Activated naive CD8-positive, alpha-beta T cell treated with anti-CD3 and anti-CD28 coated beads, Interleukin-2, amount 50 U/mL, for 16 hours (primary cell): ENCODE results near the gene ORC1.
A peak's percentile ranks its signal among the peaks of the same experiment; 100 is the strongest.
"Not testable (repeated sequence)": the region's sequence is repeated elsewhere in the genome, so short reads cannot be mapped to it uniquely, and the experiment has no call there.

Experiments used
- DNase-seq: peaks from one replicate; pipeline ENCODE4 v3.0.0-alpha.2; 2020; ENCODE audit warnings: low read depth, low spot score

The ORC1 gene

DNA sequence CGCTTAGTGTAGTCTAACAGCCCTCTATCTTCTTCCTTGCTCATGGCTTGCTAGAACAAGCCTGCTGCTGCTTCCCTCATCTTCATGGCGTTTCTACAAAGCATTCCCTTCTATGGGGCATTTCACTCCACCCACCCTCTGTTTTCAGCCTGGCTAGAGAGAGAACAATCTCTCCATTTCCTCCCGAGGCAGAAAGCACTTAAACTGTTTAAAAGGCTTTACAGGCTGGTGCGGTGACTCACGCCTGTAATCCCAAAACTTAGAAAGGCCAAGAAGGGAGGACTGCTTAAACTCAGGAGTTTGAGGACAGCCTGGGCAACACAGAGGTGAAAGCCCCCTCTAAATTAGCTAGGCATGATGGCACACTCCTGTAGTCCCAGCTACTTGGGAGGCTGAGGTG is 17.8 kb downstream of the ORC1 start:
- DNase-seq = no peak

- no peak for DNase-seq
Observed at GRCh38 chr1:52385376-52385775, 18.8 kb downstream of the ORC1 start.

DNA sequence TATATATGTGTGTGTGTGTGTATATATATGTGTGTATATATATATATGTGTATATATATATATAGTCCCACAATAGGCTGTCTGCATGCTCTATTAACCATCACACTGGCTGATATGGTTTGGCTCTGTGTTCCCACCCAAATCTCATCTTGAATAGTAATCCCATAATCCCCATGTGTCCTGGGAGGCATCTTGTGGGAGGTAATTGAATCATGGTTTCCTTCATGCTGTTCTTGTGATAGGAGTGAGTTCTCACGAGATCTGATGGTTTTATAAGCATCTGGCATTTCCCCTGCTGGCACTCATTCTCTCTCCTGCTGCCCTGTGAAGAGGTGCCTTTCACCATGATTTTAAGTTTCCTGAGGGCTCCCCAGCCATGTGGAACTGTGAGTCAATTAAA is 34.4 kb downstream of the ORC1 start:
- DNase-seq = not testable (repeated sequence)

DNA sequence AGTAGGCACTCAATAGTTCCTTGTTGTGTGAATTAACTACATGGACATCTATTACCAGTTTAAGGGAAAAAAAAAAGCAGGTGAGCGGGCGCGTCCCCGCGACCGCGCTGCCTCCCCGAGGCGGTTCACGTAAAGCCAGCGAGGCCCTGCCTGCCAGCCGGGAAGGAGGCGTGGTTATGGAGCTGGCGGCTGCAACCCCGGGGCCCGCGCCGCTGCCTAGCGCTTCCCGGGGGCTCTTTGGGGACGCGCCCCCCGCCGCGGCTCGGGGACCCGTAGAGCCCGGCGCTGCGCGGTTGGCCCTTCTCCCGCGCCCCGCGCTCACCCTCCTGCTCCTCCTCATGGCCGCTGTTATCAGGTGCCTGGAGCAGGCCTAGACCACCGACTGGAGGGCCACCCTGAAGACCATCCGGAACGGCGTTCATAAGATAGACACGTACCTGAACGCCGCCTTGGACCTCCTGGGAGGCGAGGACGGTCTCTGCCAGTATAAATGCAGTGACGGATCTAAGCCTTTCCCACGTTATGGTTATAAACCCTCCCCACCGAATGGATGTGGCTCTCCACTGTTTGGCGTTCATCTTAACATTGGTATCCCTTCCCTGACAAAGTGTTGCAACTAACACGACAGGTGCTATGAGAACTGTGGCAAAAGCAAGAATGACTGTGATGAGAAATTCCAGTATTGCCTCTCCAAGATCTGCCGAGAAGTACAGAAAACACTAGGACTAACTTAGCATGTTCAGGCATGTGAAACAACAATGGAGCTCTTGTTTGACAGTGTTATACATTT is 35.6 kb downstream of the ORC1 start:
- peak; percentile 22 for DNase-seq

- DNase-seq = no peak
Observed at GRCh38 chr1:52367272-52367671, 37.0 kb downstream of the ORC1 start.

GRCh38 chr1:52366517-52366827 is 37.8 kb downstream of the ORC1 start:
- DNase-seq = no peak

DNA sequence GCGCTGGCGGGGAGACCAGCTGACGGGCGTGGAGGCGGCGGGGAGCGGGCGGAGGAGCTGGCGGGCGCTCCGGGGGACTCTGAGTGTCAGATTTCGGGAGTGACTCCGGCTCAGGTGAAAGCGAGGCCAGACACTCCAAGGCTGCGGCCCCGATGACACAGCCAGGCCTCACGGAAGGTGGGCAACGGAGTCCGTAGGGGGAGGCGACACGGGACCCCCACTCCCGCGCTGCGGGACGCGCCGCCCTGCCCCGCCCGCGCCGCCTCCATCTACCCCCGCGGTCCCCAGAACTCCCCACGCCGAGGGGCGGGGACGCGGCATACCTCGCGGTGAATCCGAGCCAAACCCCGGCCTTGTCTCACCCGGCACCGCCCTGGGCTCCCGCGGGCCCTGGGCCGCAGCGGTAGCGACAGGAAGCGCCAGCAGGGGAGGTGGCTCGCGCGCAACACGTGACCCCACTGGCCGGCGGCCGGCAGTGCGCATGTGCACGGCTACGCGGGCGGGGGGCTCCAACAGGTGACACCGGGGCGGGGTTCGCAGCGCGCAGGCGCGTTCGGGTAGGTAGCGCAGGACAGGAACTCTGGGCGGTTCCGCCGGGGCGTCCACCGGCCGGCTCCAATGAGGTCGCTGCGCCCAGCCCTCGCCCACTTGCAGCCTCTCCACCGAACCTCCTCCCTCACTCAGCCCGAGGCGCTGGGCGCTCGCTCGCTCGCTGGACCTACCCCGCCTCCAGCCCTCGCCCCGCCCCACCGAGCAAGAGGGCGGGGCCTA is 38.3 kb downstream of the ORC1 start, which contains the start of gene CC2D1B:
Gene CC2D1B, minus strand, starts transcription at position 460 of the 771 bp plus-strand sequence. CDS start 1,585 bp downstream, outside the sequence.
- DNase-seq = peak; percentile 99

DNA sequence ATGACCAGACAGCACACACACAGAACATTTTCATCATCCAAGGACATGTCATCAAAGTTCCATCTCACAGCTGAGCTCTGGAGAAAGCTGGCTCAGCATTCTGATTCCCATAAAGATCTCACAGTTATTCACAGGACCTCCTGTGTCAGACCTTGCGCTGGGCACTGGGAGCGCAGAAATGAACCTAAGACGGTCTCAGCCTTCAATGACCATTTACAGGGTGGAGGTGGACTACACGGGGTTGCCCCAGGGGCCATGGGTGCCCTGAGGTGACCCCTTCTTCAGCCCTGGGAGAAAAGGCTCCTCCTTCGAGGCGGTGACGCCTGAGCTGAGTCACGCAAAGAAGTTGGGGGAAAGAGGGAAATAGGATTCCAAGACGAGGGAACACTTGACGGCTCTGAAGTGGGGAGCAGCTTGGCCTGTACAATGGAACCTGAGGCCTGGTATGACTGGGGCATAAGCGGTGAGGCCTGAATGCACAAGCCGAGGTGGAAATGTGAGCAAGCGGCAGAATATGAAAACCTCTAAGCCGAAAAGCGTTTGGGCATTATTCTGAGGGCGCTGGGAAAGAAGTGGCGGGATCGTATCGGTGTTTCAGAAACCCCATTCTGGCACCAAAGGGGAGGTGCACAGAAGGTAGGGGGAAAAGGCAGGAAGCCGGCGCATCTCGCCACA is 39.0 kb downstream of the ORC1 start:
- DNase-seq = no peak

- DNase-seq = no peak
Observed at GRCh38 chr1:52364235-52364839, 39.9 kb downstream of the ORC1 start.

DNA sequence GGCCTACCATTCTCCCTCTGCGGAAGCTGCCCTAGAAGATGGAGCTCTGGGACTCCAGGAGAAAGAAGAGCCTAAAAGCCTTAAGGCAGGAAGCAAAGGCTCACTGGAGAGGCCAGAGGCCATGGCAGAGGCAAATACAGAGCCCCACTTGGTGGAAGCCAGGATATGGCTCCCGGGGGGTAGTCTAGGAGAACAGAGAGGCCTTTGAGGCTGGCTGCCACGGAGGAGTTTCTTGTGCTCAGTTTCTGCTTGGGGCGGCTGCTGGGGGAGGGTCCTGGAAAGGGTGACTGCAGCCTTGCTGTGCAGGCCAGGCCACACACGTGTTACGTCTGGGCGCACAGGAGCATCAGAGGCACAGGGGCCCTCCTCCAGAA is 43.6 kb downstream of the ORC1 start:
- DNase-seq = no peak

GRCh38 chr1:52359676-52360594 is 44.3 kb downstream of the ORC1 start:
- no peak for DNase-seq

- DNase-seq = no peak
Observed at GRCh38 chr1:52358851-52359497, 45.2 kb downstream of the ORC1 start.

DNA sequence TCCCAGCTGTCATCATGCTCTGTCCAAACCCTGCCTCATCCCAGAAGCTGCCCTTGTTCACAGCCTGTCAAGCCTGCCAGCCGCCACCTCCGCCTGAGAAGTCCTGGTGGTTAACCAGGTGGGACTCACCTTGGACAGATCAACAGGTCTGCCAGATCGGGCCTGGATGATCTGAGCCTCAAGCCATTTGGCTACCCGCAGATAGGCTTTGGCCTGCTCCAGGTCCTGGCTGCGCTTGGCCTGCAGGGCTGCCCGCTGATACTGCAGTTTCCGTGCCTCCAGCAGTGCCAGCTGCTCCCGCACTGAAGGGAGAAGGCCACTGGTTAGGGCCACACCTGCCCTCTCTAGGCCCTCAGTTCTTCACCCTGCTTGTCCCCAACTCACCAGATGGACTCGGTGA is 46.8 kb downstream of the ORC1 start:
- DNase-seq = no peak

DNA sequence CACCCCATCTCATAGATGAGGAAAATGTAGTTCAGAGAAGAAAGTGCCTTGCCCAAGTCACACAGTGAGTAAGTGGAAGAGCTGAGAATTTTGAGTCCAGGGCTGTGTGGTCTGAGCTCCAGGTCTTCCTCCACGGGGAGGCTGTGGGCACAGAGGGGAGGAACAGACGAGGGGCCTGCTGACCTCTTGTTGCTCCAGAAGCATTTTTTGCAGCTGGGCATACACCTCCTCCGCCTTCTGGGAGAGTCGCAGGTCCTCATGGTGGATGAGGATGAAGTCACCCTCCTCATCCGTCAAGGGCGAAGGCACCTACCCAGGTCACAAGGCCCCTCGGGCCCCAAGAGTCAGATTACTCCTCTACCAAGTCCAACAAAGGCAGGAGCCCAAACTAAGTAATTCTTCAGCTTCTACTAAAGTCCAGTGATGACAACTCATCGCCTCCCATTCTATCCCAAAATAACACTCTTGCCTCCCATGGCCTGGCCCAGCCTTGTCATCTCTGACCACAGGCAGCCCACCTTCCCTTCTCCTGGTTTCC is 47.3 kb downstream of the ORC1 start:
- no peak for DNase-seq

- DNase-seq = no peak
Observed at GRCh38 chr1:52355847-52356505, 48.2 kb downstream of the ORC1 start.

- DNase-seq = no peak
Observed at GRCh38 chr1:52355436-52355835, 48.8 kb downstream of the ORC1 start.

- no peak for DNase-seq
Observed at GRCh38 chr1:52352690-52353089, 51.5 kb downstream of the ORC1 start.

DNA sequence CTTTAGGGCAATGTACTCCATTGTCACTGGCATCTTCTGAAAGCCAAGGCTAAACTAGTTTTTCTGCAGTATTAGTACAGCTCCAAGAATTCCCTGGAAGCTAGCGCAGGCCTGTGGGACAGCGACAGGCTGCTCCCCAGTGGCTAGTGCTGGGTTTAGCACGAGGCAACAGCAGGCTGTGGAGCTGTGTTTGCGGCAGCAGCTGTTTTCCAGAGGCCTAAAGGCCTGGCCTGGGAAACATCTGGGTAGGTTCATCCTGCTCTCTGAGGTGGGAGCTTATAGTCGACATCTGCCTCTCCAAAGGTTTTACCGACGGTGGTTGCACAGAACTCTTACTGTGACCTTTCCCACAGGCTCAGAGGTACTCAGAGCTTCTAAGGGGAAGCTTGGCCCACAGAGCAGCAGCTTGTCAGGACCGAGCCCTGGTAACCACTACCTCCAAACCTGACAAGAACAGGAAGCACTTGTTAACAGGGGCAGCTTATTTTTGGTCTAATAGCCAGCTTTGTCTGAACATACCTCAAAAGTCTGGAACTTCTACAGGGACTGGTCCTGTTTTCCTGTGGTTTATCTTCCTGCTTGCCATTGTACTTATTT is 55.4 kb downstream of the ORC1 start:
- no peak for DNase-seq

DNA sequence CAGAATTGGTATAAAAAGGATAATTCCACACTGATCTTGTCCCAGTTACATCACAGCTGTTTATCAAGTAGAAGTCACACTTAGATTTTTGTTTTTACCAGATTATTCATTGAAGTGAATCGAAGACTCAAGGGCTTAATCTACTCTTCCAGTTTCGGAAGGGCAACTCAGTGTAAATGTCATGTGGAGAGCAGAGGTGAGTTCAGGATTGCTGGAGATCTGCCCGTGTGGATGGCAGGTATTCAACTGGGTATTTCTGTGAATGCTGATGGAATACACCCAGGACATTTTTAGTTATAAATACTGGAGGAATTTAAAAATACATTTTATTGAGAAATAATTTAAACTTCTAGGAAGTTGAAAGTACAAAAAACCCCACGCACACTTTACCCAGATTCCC is 57.6 kb downstream of the ORC1 start:
- DNase-seq = no peak
